ENCODE measurements around the gene CNKSR3. TPM values are rescaled to one million over a fixed set of nuclear protein-coding genes. Genes with fewer than 3 reads are reported as not detected.

The CNKSR3 gene
- total and polyA plus RNA-seq, 2 of the 8 experiments (the other 6 are each of a cell fraction or from before 2014, with no cell fraction given): 1.2 to 6.2 TPM

DNA sequence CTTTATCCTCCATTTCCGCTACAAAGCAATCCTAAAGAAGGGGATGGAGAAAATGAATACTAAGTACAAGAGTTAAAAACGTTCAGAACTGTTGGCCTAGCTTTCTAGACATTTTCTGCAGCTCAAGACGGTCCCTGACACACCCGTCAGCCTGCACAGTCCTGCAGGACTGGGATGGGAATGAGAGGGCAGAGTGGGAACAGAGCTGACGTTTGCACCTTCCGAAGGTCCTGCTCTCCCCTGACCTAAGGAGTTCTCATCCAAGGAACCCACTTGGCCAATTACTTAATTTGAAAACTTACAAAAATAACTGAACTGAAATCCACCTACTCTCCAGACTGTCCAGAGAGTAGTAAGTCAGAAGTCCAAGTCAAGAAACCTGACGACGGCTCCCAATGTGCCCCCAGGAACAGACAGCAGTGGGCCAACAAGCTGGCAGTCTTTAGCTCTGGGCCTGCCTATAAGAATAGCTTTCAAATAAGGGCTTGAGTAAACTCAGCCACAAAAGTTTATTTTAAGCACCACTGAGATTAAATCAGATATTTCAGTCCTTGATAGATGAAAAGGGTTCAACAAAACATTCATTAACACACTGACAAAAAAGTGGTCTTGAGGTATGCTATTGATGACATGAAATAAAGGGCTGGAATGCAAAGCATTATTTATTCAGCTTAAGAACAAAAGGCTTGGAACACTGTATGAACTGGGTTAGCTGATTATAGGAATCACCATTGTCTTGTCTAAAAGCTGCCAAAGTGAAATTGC, 76.8 kb downstream of the CNKSR3 start:
- peaks cover 0 to 2% of the 10 kb centered on the region in 2 experiments for H4K20me1 ChIP-seq (replicated peaks in 1 of 2; ENCODE audit: control insufficient read depth in 1 of 2, insufficient read depth in 2 of 2, low read length in 2 of 2)
- H3K9me3 ChIP-seq (ENCODE audit: insufficient read depth in 2 of 2, low read depth in 1 of 2, low read length in 1 of 2): 0 out of 4 replicates have a peak, but pooled peaks cover 0 to 6% of the 10 kb centered on the region in 2 experiments
- H3K9ac ChIP-seq (replicated peaks in 1 of 4; ENCODE audit: extremely low read depth in 1 of 4, low read depth in 3 of 4, low read length in 3 of 4): no peak overlapping the region
- H3K36me3 ChIP-seq (ENCODE audit: control insufficient read depth in 2 of 4, insufficient read depth in 4 of 4, low read length in 3 of 4): peaks cover 0 to 15% (median 3%) of the 10 kb centered on the region in 4 experiments; a peak in 5 of 8 replicates
- H2BK15ac ChIP-seq (ENCODE audit: low read length): no peak overlapping the region
- DNase-seq (ENCODE audit: low read depth in 1 of 2, low spot score in 2 of 2) (no peak), FAIRE-seq (no peak)
- CTCF ChIA-PET (ENCODE audit: partially characterized antibody): interaction anchor here (1.0 kb wide), 1 partner anchor 280 kb away, joined by 3 read pairs; no protein-coding TSS in a partner anchor
- H3K23me2 ChIP-seq (ENCODE audit: low read depth, low read length): no peaks in the 10 kb centered on the region
- peaks cover 1 to 5% (median 3%) of the 10 kb centered on the region in 4 experiments; a peak in 2 of 7 replicates for H3K4me1 ChIP-seq (replicated peaks in 1 of 4; ENCODE audit: control insufficient read depth in 3 of 4, insufficient read depth in 4 of 4, low read length in 3 of 4)
- 80% methylated on average over 8 of the region's 8 CpGs; no CpG with 5 or more reads in 1 of the 2 experiments for WGBS, 2 experiments (ENCODE audit: extremely low coverage in 1 of 2, insufficient coverage in 1 of 2, insufficient read length in 1 of 2, insufficient replicate concordance in 2 of 2, low coverage in 1 of 2, low lambda C conversion rate in 2 of 2, missing lambda C conversion rate in 1 of 2)
- no peak overlapping the region for H3K4ac ChIP-seq (replicated peaks; ENCODE audit: insufficient read length, low read depth, low read length)
- no peak overlapping the region for H4K8ac ChIP-seq (ENCODE audit: extremely low read depth, insufficient read depth, low read length)
- no peaks in the 10 kb centered on the region for H3K27me3 ChIP-seq (replicated peaks in 1 of 4; ENCODE audit: control insufficient read depth in 3 of 4, extremely low read depth in 1 of 4, insufficient read depth in 3 of 4, low read length in 3 of 4)
- no peak overlapping the region for H3K14ac ChIP-seq (ENCODE audit: insufficient read length)
- H3K56ac ChIP-seq (replicated peaks; ENCODE audit: insufficient read length, low read depth, low read length): no peak overlapping the region
- no peak overlapping the region for H2BK120ac ChIP-seq (replicated peaks; ENCODE audit: low read depth, low read length)
- H2AFZ ChIP-seq (ENCODE audit: low read length): no peak overlapping the region
- POLR2A ChIA-PET (ENCODE audit: partially characterized antibody): interaction anchor here (0.6 to 1.0 kb wide), 2 partner anchors 76 to 894 kb away, joined by 3 to 4 read pairs; no protein-coding TSS in a partner anchor
- H4K91ac ChIP-seq (replicated peaks; ENCODE audit: insufficient read length, low read length): no peak overlapping the region
- no peak overlapping the region for H2BK12ac ChIP-seq (ENCODE audit: low read depth, low read length)
- H3K4me2 ChIP-seq (ENCODE audit: insufficient read depth in 1 of 2, low read depth in 2 of 2, low read length in 2 of 2): peak overlapping the region in 1 of 2 experiments; percentile 32; a peak in 1 of 4 replicates
- H2AK5ac ChIP-seq (ENCODE audit: low read depth, low read length): no peak overlapping the region
- no peak overlapping the region for H3K27ac ChIP-seq (ENCODE audit: low read depth, low read length)
- no peaks in the 10 kb centered on the region for H3K79me2 ChIP-seq (ENCODE audit: control insufficient read depth in 1 of 2, insufficient read depth in 2 of 2, low read length in 2 of 2)
- no peak overlapping the region for H2BK5ac ChIP-seq (ENCODE audit: low read depth, low read length)
- H3K23ac ChIP-seq (ENCODE audit: insufficient read length): no peak overlapping the region
- no peaks in the 10 kb centered on the region for H3K79me1 ChIP-seq (ENCODE audit: low read depth, low read length)
- H2BK20ac ChIP-seq (ENCODE audit: low read length): no peak overlapping the region
- no peak overlapping the region for H3K4me3 ChIP-seq (ENCODE audit: extremely low read depth in 1 of 4, insufficient read depth in 2 of 4, low read depth in 3 of 4, low read length in 4 of 4)
- H3K18ac ChIP-seq (ENCODE audit: extremely low read depth, low read length): no peak overlapping the region
- no peak overlapping the region for H4K5ac ChIP-seq (ENCODE audit: insufficient read length, low read depth, low read length)
- TF ChIP-seq HDAC2 (IDR thresholded peaks at IDR 0.05; ENCODE audit: borderline replicate concordance in 1 of 2, low read depth in 2 of 2, low read length in 2 of 2): no peak
- TF ChIP-seq EP300 (IDR thresholded peaks at IDR 0.05; ENCODE audit: borderline replicate concordance in 1 of 2, low read depth in 2 of 2, low read length in 2 of 2): no peak
- no peak for TF ChIP-seq BCL11A (IDR thresholded peaks at IDR 0.05; ENCODE audit: low read depth in 2 of 2, low read length in 2 of 2)
- no peak for TF ChIP-seq KDM5A (IDR thresholded peaks at IDR 0.05; ENCODE audit: low read length)
- no peak for TF ChIP-seq NRF1 (IDR thresholded peaks at IDR 0.05; ENCODE audit: low read depth, low read length)
- no peak for TF ChIP-seq SIX5 (IDR thresholded peaks at IDR 0.05; ENCODE audit: low read depth, low read length)
- TF ChIP-seq YY1 (IDR thresholded peaks at IDR 0.05; ENCODE audit: low read depth, low read length): no peak
- TF ChIP-seq, protein P1, sequence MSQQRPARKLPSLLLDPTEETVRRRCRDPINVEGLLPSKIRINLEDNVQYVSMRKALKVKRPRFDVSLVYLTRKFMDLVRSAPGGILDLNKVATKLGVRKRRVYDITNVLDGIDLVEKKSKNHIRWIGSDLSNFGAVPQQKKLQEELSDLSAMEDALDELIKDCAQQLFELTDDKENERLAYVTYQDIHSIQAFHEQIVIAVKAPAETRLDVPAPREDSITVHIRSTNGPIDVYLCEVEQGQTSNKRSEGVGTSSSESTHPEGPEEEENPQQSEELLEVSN (IDR thresholded peaks at IDR 0.05): no peak
- no peak for TF ChIP-seq CHD2 (IDR thresholded peaks at IDR 0.05; ENCODE audit: low read length)
- no peak for TF ChIP-seq SP4 (IDR thresholded peaks at IDR 0.05; ENCODE audit: low read length)
- no peak for TF ChIP-seq SP2 (IDR thresholded peaks at IDR 0.05; ENCODE audit: low read length)
- TF ChIP-seq SRF (IDR thresholded peaks at IDR 0.05; ENCODE audit: low read depth, low read length): no peak
